H9 (cell line): ENCODE data around the gene SLC35F6. TPM values are rescaled to one million over a fixed set of nuclear protein-coding genes. Genes with fewer than 3 reads are reported as not detected.

Experiments used
- DNase-seq: peaks from one replicate; pipeline ENCODE4 v3.0.0-alpha.2; 2017
- H2AFZ ChIP-seq: one replicate; pipeline ENCODE4 v1.6.1; 2013; ENCODE audit warnings: mild to moderate bottlenecking, low read length, control low read depth, moderate library complexity
- H2AK5ac ChIP-seq: 2 replicates; pipeline ENCODE4 v1.6.1; 2013; ENCODE audit warnings: low read length, control low read depth, mixed read lengths; ENCODE audit not compliant: insufficient read length
- H2BK120ac ChIP-seq: one replicate; pipeline ENCODE4 v1.6.1; 2013; ENCODE audit warnings: low read depth, mild to moderate bottlenecking, low read length, control low read depth, inconsistent platforms; ENCODE audit not compliant: poor library complexity, severe bottlenecking
- H2BK12ac ChIP-seq: 2 replicates; pipeline ENCODE4 v1.6.1; 2013; ENCODE audit warnings: low read length, control low read depth, mixed read lengths, low read depth; ENCODE audit not compliant: insufficient read length
- H2BK15ac ChIP-seq: 2 replicates; pipeline ENCODE4 v1.6.1; 2013; ENCODE audit warnings: low read depth, low read length, control low read depth
- H2BK20ac ChIP-seq: one replicate; pipeline ENCODE4 v1.6.1; 2013; ENCODE audit warnings: low read depth, mild to moderate bottlenecking, low read length, control low read depth, inconsistent platforms; ENCODE audit not compliant: poor library complexity, severe bottlenecking
- H2BK5ac ChIP-seq: 2 replicates; pipeline ENCODE4 v1.6.1; 2013; ENCODE audit warnings: low read length, control low read depth, mixed read lengths; ENCODE audit not compliant: insufficient read length
- H3K14ac ChIP-seq: 2 replicates; pipeline ENCODE4 v1.6.1; 2013; ENCODE audit warnings: low read length, control low read depth; ENCODE audit not compliant: insufficient read depth
- H3K18ac ChIP-seq: 2 replicates; pipeline ENCODE4 v1.6.1; 2013; ENCODE audit warnings: low read depth, mild to moderate bottlenecking, mixed read lengths, low read length, control low read depth; ENCODE audit not compliant: insufficient read length
- H3K23ac ChIP-seq: 2 replicates; pipeline ENCODE4 v1.6.1; 2013; ENCODE audit warnings: low read length, control low read depth, mixed read lengths, low read depth; ENCODE audit not compliant: insufficient read length
- H3K23me2 ChIP-seq: 2 replicates; pipeline ENCODE4 v1.6.1; 2013; ENCODE audit warnings: low read depth, mild to moderate bottlenecking, mixed read lengths, low read length, control low read depth; ENCODE audit not compliant: insufficient read length, poor library complexity, severe bottlenecking
- H3K27ac ChIP-seq: 2 replicates; pipeline ENCODE4 v1.5.1; 2013; ENCODE audit warnings: low read length, control low read depth, mixed read lengths, low read depth; ENCODE audit not compliant: insufficient read length
- H3K27me3 ChIP-seq: 2 replicates; pipeline ENCODE4 v1.6.1; 2013; ENCODE audit warnings: low read length, control low read depth, inconsistent platforms; ENCODE audit not compliant: insufficient read depth
- H3K4ac ChIP-seq: 2 replicates; pipeline ENCODE4 v1.6.1; 2013; ENCODE audit warnings: low read depth, mild to moderate bottlenecking, control low read depth, inconsistent platforms, low read length, moderate library complexity
- H3K4me1 ChIP-seq: 2 replicates; pipeline ENCODE4 v1.6.1; 2013; ENCODE audit warnings: low read length, control low read depth, inconsistent platforms; ENCODE audit not compliant: insufficient read depth
- H3K4me2 ChIP-seq: 2 replicates; pipeline ENCODE4 v1.6.1; 2013; ENCODE audit warnings: low read length, control low read depth, mixed read lengths; ENCODE audit not compliant: insufficient read length, insufficient read depth
- H3K56ac ChIP-seq: 2 replicates; pipeline ENCODE4 v1.6.1; 2013; ENCODE audit warnings: low read depth, mild to moderate bottlenecking, mixed read lengths, low read length, control low read depth; ENCODE audit not compliant: insufficient read length
- H3K79me1 ChIP-seq: 2 replicates; pipeline ENCODE4 v1.6.1; 2013; ENCODE audit warnings: low read depth, mild to moderate bottlenecking, moderate library complexity, low read length, control low read depth, inconsistent platforms; ENCODE audit not compliant: insufficient read depth, poor library complexity, severe bottlenecking
- H3K79me2 ChIP-seq: 2 replicates; pipeline ENCODE4 v1.6.1; 2013; ENCODE audit warnings: low read length, control low read depth, inconsistent platforms; ENCODE audit not compliant: insufficient read depth
- H3K9ac ChIP-seq: 2 replicates; pipeline ENCODE4 v1.6.1; 2013; ENCODE audit warnings: low read length, control low read depth, mixed read lengths; ENCODE audit not compliant: insufficient read length; ENCODE audit errors: extremely low read depth
- H3K9me3 ChIP-seq: one replicate; pipeline ENCODE4 v1.6.1; 2013; ENCODE audit warnings: low read depth, low read length, inconsistent platforms; ENCODE audit not compliant: control insufficient read depth
- H3T11ph ChIP-seq: one replicate; pipeline ENCODE4 v1.6.1; 2013; ENCODE audit warnings: mild to moderate bottlenecking, low read length, control low read depth, inconsistent platforms
- H4K20me1 ChIP-seq: one replicate; pipeline ENCODE4 v1.6.1; 2013; ENCODE audit not compliant: control insufficient read depth, insufficient read length, insufficient read depth
- H4K5ac ChIP-seq: 2 replicates; pipeline ENCODE4 v1.6.1; 2013; ENCODE audit warnings: low read depth, mild to moderate bottlenecking, mixed read lengths, low read length, control low read depth; ENCODE audit not compliant: insufficient read length
- H4K8ac ChIP-seq: replicated peaks from 2 replicates; pipeline ENCODE4 v1.6.1; 2013; ENCODE audit warnings: low read length, control low read depth, mixed read lengths, low read depth; ENCODE audit not compliant: insufficient read length
- H4K91ac ChIP-seq: 2 replicates; pipeline ENCODE4 v1.6.1; 2013; ENCODE audit warnings: low read depth, mild to moderate bottlenecking, moderate library complexity, mixed read lengths, low read length, control low read depth; ENCODE audit not compliant: insufficient read length
- H3K27ac Mint-ChIP-seq, 3 experiments: 2 replicates in 2 of 3; 3 replicates in 1 of 3; pipeline ENCODE4 v1.8.0; 2020 to 2021; ENCODE audit warnings: mixed read lengths in 3 of 3, mild to moderate bottlenecking in 1 of 3, moderate library complexity in 1 of 3
- H3K27me3 Mint-ChIP-seq: 2 replicates; pipeline ENCODE4 v1.8.0; 2021; ENCODE audit warnings: low read depth, mild to moderate bottlenecking, moderate library complexity, mixed read lengths
- H3K36me3 Mint-ChIP-seq, 3 experiments: 2 replicates in 2 of 3; 3 replicates in 1 of 3; pipeline ENCODE4 v1.8.0; 2020 to 2021; ENCODE audit warnings: low read depth in 3 of 3, mixed read lengths in 3 of 3; ENCODE audit not compliant: insufficient read depth in 1 of 3
- H3K4me1 Mint-ChIP-seq, 2 experiments: 2 replicates each; pipeline ENCODE4 v1.8.0; 2020; ENCODE audit warnings: mixed read lengths in 2 of 2
- H3K4me3 Mint-ChIP-seq, 2 experiments: 2 replicates in 1 of 2; 3 replicates in 1 of 2; pipeline ENCODE4 v1.8.0; 2020 to 2021; ENCODE audit warnings: mild to moderate bottlenecking in 2 of 2, mixed read lengths in 2 of 2, moderate library complexity in 1 of 2
- H3K9me3 Mint-ChIP-seq, 2 experiments: 2 replicates in 1 of 2; 3 replicates in 1 of 2; pipeline ENCODE4 v1.8.0; 2020; ENCODE audit warnings: mild to moderate bottlenecking in 2 of 2, mixed read lengths in 2 of 2, moderate library complexity in 1 of 2
- WGBS: extraction: QIAGEN DNeasy Blood & Tissue Kit; methylation state at CpG from one replicate; pipeline ENCODE4 v1.1.7; 2013; ENCODE audit warnings: missing lambda C conversion rate, low lambda C conversion rate, mixed read lengths; ENCODE audit not compliant: insufficient read length; ENCODE audit errors: extremely low coverage; 5-methylcytosine and 5-hydroxymethylcytosine counted together
- total RNA-seq: library from RNA; stranded (reverse); gene quantifications from 2 replicates; pipeline ENCODE4 v1.2.1, GENCODE V29; 2021
- TF ChIP-seq, protein P1 (sequence below): fragments of 200-600 bp; sonication (generic); conservative IDR thresholded peaks from 3 replicates; pipeline ENCODE4 v1.8.0; 2021; ENCODE audit warnings: antibody characterized with exemption, mild to moderate bottlenecking

The SLC35F6 gene
- total RNA-seq, 1 experiment from 2014 or later = 15.7 TPM

DNA sequence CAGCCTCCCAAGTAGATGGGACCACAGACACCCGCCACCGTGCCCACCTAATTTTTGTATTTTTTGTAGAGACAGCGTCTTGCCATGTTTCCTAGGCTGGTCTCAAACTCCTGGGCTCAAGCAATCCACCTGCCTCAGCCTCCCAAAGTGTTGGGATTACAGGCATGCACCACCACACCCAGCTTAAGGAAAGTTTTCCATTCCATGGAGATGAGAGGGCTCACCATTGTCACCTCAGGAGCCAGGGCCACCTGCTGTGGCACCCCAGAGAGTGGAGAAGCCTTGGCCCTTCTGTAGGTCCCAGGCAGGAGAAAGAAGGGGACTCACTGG lies 4.6 kb downstream of the SLC35F6 start:
- no peak overlapping the region; a peak in 1 of 7 replicates for H3K27ac Mint-ChIP-seq
- no peaks in the 10 kb centered on the region; a peak in 1 of 5 replicates for H3K9me3 Mint-ChIP-seq
- TF ChIP-seq, protein P1, sequence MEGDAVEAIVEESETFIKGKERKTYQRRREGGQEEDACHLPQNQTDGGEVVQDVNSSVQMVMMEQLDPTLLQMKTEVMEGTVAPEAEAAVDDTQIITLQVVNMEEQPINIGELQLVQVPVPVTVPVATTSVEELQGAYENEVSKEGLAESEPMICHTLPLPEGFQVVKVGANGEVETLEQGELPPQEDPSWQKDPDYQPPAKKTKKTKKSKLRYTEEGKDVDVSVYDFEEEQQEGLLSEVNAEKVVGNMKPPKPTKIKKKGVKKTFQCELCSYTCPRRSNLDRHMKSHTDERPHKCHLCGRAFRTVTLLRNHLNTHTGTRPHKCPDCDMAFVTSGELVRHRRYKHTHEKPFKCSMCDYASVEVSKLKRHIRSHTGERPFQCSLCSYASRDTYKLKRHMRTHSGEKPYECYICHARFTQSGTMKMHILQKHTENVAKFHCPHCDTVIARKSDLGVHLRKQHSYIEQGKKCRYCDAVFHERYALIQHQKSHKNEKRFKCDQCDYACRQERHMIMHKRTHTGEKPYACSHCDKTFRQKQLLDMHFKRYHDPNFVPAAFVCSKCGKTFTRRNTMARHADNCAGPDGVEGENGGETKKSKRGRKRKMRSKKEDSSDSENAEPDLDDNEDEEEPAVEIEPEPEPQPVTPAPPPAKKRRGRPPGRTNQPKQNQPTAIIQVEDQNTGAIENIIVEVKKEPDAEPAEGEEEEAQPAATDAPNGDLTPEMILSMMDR = no peak

More for the DNA sequence above, 4.6 kb downstream of the SLC35F6 start:
- Histone ChIP-seq H3K79me2 (no peaks in the 10 kb centered on the region), H3T11ph (no peak overlapping the region), H2BK120ac (no peak overlapping the region), H2BK5ac (no peak overlapping the region), H3K23me2 (peaks cover 4% of the 10 kb centered on the region), H3K27ac (no peak overlapping the region), H3K4me2 (no peak overlapping the region), H4K91ac (no peak overlapping the region), H2AK5ac (no peak overlapping the region), H4K8ac (no peak overlapping the region), H3K79me1 (no peaks in the 10 kb centered on the region), H3K56ac (no peak overlapping the region), H2BK20ac (no peak overlapping the region), H3K23ac (no peak overlapping the region), H3K27me3 (no peaks in the 10 kb centered on the region), H2AFZ (no peak overlapping the region), H3K4ac (no peak overlapping the region), H3K14ac (no peak overlapping the region), H3K4me1 (peaks cover 2% of the 10 kb centered on the region; the same call in 1 of the 2 replicates), H3K9me3 (no peaks in the 10 kb centered on the region), H4K20me1 (no peaks in the 10 kb centered on the region), H2BK15ac (no peak overlapping the region), H3K9ac (no peak overlapping the region), H4K5ac (no peak overlapping the region), H3K18ac (no peak overlapping the region), H2BK12ac (no peak overlapping the region)
- no peak for DNase-seq
- WGBS = no CpG with 5 or more reads among the region's 3 CpGs
- Mint-ChIP-seq H3K27me3 (peaks cover 4% of the 10 kb centered on the region; the same call in 1 of the 2 replicates), H3K4me1 (peaks cover 12 to 13% of the 10 kb centered on the region in 2 experiments), H3K4me3 (no peak overlapping the region), H3K36me3 (no peaks in the 10 kb centered on the region)
